Stimulated activated CD4-positive, alpha-beta T cell treated with anti-CD3 and anti-CD28 coated beads, Interleukin-1b, Interleukin-23, amount 100 ng/mL, for 4 hours (primary cell): Measurements from ENCODE around the gene PHF14.

Source experiments
- DNase-seq, 2 donors: peaks; one replicate each; pipeline ENCODE4 v3.0.0-alpha.2; 2020; ENCODE audit warnings: low read depth in 2 of 2

Gene PHF14

DNA sequence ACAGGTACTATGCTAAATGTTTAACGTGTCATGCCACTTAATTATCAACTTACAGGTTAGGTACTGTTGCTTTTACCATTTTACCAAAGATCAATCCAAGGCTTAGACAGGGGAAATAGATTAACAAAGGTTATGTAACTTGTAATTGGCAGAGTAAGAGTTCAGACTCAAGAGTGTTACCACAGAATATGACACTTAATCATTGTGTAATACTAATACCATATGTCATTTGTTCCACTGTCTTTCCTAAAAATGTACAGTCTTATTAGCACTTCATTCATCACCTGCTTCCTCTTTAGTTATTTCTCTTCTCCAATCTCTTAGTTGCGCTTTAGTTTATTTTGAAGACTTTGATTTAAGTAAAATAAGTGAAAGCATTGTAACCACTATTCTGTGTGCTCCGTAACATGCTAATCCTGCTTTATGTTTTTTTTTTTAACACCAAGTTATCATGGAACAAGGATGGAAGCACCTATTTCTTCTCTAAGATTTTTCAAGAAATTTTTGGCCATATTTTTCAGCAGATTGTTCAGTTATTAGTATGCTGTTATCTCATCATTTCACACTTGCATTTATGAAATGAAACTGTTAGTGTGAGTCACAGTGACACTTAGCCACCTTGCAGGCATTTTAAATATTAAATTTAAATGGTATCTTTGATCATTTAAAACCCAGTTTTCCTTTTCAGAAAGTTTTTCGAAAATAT lies 197.3 kb downstream of the PHF14 start:
- DNase-seq = no peak

DNA sequence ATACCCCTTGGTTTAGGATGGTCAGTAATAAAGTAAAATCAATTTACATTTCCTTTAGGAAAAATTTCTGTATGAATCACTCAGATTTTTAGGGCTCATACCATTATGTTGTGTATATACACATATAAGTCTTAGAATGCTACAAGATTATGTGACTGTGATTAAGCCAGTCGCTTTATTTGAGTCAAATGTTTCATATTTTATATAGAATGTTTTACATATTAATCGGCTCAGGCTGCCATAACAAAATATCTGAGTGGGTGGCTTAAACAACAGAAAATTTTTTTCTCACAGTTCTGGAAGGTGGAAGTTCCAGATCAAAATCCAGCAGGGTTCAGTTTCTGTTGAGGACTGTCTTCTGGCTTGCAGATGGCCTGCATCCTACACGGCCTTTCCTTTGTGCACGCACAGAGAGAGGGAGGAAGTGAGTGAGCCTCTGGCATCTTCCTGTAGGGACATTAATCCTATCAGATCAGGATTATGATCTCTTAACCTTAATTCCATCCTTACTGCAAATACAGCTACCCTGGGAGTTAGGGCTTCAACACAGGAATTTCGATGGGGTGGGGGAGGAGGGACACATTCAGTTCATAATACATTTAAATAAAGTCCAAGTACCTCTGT lies 198.0 kb downstream of the PHF14 start:
- DNase-seq = no peak

DNA sequence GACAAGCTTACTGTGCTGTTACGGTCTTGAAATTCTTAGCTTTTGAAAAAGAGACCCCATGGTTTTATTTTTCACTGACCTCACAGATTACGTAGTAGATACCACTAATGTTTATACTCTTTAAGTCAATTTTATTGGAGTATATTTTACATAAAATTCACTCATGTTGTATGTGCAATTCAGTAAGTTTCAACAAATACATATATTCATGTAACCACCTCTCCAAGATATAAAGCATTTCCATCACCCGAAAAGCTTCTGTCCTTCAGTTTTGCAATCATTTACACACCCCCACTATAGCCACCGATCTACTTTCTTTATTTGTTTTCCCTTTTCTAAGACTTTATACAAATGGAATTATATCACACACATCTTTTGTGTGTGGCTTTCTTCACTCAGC lies 199.2 kb downstream of the PHF14 start:
- DNase-seq = no peak

DNA sequence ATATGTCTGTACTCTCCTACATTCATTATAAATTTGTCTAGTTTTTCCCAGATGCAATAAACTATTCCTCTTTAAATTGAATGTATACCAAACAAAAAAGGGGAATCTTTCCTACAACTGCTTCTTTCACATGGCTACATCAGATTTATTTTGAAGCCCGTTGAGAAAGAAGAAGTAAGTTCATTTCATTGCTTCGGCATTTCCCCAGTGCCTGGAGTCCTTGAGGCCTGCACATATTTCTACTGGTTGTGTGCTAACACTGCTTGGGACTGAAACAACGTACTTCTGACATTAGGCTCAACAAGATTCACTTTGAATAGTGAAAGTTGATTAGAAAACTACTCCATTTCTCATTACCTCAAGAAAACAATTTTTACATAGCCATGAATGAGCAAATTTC lies 201.7 kb downstream of the PHF14 start:
- no peak for DNase-seq

DNA sequence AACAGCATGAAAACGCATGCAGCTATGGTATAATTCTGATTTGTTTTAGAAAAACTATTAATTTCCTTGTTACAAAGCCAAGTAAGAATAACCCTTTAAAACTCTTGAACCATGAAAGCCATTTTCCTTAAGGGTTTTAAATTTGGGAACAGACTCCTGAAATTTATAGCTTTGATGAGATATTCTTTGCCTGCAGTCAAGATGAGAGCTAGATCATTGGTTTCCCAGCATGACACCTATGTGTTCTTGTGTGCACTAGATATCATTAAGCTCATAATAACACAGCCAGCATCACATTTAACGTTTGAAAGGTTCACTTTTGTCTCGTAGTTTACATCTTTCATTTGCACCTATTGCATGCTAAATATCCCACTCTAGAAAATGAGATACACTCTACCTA lies 202.2 kb downstream of the PHF14 start:
- DNase-seq = no peak

DNA sequence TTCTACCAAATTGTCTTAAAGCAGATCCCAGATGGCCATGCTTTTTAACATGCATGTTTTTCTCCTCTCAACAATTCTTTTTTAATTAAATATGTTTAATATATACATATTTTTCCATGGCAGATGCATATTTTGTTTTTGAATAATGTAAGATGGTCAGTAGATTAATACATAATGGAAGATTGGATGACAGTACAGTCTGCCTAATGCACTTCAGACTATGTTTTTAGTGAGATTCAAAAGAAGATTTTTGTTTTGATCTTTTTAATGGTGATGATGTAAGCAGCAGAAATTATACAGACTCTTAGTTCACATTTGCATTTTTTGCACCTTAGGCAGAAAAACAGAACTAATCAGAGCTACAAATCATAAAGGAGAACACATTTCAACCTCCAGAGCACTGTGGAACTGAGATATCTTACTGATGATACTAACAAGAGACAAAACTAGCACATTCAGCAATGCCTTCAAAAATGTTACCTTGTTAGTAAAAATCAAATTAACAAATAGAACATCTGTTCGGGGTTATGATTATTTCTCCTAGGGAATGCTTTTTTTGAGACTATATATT lies 203.4 kb downstream of the PHF14 start:
- DNase-seq = no peak

DNA sequence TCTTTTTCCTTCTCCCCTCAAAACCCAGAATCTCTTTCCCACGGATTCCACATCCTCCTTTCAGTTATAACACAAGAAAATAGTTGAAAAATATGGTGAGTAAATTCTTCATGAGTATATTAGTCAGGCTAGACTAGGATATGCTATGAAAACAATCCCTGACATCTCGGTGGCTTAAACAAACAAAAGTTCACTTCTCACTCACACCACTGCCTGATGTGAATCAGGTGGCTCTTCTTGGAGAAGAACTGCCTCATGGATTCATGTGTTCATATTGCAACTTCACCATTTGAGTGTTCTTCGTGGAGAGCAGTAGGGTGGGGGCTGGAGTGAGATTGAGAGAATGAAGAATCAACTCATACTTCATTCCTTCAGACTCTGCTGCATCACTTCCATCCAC lies 204.1 kb downstream of the PHF14 start:
- no peak for DNase-seq

DNA sequence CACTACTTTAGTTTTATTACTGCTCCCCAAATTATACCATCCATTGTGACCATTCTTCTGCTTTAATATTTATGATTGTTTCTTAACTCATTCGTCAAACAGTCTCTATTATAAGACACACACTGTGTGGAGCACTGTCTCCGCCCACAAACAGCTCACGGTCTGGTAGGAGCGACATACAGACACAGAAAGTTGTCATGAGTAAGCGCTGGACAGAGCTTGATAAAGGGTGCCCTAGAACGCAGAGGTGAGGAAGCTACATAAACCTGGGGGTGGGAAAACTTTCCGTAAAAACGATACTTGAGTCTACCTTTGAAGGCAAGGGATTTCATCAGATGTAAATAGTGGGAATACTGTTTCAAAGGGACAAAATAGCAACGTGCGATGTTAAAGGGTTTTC lies 207.9 kb downstream of the PHF14 start:
- DNase-seq = no peak

DNA sequence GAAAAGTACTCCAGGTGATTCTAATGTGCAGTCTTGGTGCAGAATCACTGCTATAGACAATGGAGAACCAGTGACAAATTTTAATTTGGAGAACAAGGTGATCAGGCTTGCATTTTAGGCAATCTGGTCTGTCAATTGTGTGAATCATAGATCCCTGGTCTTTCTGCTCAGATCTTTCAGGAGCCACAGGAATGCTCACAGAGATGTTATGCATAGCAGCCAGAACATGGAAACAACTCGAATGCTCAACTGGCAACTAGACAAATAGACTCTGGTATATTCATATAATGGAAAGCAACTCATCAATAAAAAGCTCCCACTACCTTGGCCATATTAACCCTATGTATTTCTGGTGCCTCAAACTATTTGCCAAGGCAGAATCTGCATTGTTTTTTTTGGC lies 209.1 kb downstream of the PHF14 start:
- no peak for DNase-seq

DNA sequence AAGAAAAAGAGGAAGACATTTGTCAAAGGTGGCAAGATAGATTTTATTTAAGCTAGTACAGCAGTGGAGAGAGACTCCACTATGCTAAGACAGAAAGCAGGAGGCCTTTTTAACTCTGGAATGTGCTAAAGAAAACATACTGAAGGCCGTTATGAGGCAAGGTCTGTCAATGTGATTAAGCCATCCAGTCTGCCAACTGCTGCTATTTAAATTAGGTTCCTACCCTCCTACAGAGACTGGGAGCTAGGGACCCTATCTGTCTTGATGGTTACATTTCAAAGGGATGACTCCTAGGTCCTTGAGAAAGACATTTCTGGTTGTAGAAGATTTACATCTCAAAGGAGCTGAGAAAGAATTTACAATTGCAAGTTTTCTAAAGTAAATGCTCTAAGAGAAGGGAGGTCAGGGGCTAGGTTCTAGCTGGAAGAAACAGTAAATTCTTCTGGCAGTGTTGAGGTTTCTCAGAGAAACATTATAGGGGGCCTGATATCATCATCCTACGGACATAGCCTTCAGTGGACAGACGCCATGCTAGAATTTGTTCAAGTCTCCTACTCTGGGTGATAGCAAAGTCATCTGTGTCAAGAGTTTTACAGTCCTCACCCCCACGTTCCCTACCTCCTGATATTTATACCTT lies 211.6 kb downstream of the PHF14 start:
- no peak for DNase-seq

DNA sequence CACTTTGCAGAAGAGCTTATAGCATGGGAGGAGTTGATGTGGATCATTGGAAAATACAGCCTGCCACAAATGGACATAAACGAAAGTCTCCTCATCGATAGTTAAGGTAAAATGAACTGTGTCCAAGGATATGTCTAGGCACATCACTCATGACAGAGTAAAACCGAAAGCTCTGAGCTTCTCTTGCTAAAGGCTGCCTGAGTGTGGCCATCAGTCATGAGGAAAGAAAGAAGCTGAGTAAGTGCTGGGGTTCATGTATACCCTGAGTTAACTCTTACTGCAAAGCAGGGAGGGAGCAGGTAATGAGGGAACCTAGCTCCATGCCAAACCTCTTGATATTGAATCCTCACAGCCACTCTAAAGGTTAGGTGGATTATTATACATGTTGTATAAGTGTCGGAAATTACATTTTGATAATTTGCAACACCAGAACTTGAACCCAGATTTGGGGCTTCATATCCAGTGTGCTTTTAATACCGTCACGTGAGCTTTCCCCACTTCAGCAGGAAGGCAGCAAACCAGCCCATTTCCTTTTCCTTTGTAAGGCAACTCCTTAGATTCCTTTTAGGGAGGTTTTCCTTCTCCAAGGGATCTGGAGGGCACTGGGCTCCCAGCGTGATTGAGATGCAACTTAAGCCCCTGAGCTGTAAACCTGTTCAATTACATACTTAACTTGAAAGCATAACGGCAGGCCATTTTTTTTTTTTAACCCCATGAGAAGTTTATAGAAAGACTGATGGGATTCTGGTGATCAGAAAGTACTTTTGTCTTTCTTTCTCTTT lies 215.0 kb downstream of the PHF14 start:
- DNase-seq = no peak

DNA sequence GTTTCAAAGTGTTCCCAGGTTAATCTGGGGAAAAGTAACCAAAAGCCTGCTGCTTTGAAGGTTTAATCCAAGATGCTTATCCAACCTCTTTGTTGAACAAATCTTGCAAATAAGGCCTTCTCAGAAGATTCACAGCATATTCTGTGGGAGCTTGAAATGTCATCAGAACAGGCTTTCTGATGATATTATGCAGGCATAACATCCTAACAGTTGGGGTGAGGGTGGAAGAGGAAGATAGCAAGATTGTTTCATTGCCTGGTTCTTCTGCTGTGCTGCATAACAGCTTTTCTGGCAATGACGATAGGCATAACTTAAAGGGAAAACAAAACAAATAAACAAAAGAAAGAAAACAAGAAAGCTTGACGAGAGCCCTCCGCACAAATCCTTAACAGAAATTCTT lies 217.4 kb downstream of the PHF14 start:
- DNase-seq = no peak

DNA sequence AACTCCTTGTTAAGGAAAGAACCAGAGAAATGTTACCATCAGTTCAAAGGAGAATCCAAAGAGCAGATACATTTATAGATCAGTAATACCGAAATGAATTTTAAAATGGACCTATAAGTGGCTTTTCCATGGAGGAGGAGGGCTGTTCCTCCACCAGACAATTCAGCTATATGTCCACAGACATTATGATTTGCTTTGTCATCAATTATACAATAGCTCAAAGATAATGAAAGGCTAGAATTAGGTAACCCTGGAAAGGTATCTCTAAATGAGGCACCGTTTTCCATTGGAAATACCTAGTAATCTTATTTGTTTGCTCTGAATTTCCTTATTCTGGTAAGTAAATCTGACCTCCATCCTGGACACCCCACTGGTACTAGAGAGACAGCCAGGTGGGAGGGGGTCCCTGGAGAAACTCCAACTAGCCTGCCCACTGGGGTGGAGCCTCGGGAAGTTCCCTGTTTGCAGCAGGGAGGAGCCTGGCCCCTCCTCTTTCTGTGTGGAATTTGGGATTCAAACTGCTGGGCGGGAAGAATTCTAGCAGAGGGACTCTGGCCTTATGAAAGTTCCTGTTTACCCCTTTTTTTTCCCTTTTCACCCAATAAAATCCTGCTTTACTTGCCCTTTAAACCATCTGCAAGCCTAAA lies 218.0 kb downstream of the PHF14 start:
- DNase-seq = no peak

DNA sequence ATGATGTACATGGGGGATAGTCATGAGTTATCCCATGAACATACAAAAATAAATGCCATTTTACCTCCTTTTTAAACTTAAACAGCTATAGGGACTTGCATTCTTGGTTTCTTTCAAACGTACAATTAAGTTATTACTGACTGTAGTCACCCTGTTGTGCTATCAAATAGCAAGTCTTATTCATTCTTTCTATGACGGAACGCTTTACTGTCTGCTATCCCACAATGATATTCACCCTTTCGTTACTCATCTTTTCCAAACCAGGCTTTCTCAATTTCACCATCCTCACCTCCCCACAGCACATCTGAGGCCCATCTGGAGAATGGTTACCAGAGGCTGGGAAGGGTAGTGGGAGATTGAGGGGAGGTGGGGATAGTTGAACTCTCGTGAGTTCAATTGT lies 218.8 kb downstream of the PHF14 start:
- no peak for DNase-seq

DNA sequence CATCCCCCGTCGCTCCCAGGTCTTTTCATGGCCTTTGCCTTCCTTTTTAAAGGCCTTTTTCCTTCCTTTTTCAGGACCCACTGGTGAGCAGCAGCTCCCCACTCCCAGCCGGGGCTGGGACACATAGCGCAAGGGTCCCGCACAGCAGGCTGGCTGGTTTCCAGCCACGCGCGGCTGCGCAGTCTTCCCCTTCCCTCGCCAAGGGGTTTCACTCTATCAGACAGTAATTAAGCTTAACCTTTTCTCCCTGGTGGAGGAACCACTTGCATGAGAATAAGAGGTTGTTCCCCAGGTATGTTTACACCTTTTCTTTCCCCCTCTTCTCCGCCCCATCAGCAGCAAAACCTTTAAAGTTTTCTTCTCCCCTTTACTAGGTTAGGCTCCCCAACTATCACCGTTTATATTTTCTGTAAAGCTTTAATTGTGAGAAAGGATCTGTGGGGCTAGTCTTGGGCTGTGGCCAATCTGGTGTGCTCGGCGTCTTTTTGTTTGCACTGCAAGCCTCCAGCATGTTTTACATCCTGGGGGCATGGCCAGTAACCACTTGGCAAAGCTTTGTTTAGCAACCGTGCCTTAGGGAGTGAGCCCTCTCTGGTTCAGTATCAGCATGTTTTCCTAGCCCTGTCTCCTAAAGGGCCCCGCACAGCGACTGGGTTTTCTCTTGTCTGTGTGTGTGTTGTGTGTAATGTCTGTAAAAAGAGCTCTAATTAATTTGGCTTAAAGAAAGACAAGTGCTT lies 219.6 kb downstream of the PHF14 start:
- DNase-seq = no peak

DNA sequence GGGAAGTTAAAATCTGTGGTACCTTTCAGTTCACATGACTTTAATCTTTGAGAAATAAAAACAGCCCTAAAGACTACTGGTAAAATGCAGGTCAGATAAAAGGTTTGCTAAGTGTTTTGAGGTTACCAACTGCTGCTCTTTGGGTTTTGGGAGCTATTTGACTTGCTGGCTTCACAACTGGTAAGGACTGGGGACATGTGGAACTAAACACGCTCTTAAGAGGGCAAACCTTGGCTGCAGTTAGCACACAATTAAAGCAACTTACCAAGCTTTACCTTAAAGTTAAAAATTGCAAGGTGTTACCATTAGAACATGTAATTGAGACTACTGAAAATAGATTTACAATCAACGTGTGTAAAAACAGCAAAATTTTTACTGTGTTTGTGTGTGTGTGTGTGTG lies 220.2 kb downstream of the PHF14 start:
- no peak for DNase-seq

DNA sequence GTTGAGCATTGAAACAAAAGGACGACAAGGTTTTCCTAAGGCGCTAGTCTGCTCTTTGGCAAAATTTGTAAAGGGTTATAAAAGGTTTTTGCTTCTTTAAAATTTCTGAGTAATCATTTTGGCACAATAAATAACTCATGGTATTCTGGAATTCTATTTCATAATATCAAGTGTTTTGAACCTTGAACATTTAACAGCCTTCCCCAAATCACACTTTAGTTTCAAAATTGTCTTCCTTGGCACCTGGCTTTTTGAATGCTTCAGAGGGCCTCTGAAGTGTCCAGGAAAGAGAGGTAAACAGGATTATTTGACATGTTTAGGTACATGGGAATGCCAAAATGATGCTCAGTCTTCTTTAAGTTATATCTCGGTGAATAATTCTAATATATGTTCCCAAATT lies 220.8 kb downstream of the PHF14 start:
- no peak for DNase-seq

DNA sequence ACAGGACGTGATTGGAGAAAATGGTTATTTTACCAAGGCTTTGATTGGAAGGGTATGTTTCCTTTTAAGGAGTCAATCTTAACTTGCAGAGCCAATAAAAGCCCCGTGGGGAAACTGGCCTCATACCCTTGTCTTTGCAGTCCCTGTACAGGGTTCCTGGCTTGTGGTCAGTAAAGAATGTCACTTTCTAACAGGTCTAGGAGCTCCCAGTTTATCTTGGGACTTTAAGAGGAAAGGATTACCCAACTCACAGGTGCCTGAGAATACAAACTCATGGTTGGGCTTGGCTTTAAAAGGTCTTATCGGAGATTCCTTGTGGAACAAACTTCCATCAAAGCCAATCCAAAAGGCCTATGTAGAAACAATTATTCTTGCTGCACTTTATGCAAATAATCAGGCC lies 221.8 kb downstream of the PHF14 start:
- DNase-seq = no peak

DNA sequence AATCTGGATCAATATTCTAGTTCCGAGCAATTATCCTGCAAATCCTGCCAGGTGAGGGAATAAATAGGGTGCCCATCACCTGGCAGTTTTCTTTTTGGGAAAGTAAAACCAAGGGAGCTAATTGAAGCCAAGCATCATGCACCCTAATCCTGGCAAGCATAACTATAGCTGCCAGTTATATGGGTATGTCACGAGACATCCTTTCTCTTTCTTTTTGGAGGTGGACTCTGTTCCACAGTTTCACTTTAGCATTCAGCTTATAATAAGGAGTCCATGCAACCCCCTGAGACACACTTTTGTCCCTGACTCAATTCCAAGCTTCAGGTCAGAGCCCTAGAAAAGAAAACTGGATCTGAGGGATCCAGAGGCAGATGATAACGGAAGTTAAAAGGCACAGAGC lies 222.5 kb downstream of the PHF14 start:
- DNase-seq = no peak

DNA sequence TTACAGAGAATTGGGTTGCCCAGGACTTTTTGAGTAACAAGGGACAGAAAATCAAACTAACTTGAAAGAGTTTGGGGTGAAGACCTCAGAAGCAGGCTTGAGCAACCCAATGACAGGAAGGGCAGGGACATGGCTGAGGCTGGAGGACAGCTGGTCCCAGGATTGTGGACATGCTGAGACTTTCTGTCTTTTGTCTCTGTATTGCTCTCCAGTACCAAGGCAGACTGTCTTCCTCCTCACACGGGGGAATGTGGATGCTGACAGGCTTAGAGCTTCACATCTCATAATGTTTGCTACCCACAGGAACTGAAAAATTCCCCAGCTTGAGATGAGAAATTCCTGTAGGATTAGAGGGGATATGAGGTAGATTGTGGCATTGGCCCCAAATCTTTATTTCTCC lies 229.6 kb downstream of the PHF14 start:
- DNase-seq = no peak

DNA sequence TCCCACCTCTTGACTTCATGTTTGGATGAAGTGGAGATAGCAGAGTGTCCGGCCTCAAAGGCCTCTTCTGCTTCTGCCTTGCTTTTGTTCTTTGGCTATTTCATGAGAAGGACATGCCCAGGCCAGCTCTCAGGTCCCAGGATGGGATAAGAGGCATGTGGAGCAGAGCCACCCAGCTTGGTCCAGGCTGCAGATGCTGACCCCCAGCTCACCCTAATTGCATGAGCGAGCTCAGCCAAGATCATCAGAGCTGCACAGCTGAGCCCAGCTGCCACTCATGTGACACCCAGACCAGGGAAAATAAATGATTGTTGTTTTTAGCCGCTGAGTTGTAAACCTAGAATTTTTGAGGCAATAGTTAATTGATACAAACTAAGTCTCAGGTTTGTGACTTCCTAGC lies 230.0 kb downstream of the PHF14 start:
- DNase-seq = no peak
